ENCODE results near the gene FSIP1.

The FSIP1 gene

DNA sequence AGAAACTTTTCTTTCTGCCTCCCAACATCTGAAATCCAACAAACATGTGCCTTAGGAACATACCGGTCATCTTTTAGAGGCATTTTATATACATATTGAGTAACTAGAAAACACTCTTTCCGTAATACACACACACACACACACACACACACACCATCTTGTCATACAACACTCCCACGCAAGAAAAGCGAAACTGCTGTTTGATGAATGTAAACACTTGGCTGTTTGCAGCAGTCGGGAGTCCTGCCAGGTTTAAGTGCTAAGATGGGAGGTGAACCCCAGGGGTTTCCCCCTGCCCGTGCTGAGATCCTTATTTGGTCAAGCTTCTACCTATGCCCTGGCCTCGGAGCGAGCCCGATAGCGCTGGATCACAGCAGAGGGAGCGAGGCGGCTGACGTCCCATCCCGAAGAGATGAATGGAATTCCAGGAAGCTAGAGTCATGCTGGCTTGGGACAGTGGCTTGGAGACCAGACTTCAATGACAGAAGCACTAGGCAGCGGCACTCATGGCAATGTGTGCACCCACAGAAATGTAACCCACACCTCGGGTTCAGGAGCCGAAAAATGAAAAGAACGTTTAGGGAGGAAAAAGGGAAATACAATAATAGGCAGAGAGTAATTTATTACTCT lies 203.0 kb downstream of the FSIP1 start:
- no peak for DNase-seq

GRCh38 chr15:39578851-39579486 lies 203.7 kb downstream of the FSIP1 start:
- no peak for DNase-seq

GRCh38 chr15:39575180-39575579 lies 207.5 kb downstream of the FSIP1 start:
- DNase-seq: no peak

- DNase-seq: no peak
Measured at GRCh38 chr15:39574427-39574826, 208.2 kb downstream of the FSIP1 start.

DNA sequence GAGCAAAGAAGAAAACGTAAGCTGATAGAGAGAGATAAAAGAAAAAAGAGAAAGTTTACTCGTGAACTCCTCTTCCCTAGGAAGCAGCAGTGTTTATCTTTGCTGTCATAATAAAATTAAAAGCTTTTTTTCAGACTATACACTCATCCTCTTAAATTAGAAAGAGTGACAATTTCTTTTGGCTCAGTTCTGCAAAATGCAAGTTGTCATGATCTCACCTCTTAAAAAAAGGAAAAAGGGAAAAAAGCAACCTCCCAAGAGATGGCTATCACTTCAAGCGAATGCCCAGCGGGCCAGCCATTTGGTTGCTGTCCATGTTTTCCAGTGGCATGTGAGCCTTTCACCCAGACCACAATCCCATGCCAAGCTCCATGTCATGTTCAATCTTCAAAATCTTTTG lies 208.8 kb downstream of the FSIP1 start:
- DNase-seq: no peak

DNA sequence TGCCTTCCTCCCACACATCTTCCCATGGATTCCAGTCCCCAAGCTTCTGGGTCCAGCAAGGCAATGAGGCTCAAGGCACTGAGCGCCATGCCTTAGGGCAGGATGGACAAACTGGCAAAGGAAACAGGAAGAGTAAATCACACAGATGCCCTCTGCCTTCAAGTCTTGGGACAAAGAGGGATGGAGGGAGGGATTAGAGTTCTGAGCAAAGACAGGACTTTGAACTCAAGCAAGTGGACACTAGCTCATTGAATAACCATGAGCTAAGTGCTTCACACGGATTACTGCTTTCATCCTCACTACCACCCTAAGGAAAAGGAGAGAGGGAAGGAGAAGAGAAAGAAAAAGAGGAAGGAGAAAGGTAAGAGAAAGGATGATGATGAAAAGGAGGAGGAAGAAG lies 209.4 kb downstream of the FSIP1 start:
- no peak for DNase-seq

DNA sequence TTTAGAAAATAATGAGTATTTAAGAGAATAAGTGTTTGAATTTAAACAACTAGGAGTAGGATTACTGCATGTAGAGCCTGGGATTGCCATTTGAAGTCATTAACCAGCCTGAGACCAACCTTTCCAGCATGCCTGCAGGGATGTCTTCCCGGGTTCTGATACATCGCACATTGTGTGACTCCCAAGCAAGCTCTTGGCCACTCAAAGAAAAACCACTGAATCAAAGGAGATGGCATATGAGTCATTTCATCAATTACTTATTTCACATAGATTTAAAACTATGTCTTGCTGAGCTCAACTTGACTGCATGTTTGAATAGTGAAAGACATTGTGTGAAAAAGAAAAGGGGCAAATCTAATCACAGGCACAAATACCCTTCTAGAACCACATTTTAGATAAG lies 216.8 kb downstream of the FSIP1 start:
- no peak for DNase-seq

DNA sequence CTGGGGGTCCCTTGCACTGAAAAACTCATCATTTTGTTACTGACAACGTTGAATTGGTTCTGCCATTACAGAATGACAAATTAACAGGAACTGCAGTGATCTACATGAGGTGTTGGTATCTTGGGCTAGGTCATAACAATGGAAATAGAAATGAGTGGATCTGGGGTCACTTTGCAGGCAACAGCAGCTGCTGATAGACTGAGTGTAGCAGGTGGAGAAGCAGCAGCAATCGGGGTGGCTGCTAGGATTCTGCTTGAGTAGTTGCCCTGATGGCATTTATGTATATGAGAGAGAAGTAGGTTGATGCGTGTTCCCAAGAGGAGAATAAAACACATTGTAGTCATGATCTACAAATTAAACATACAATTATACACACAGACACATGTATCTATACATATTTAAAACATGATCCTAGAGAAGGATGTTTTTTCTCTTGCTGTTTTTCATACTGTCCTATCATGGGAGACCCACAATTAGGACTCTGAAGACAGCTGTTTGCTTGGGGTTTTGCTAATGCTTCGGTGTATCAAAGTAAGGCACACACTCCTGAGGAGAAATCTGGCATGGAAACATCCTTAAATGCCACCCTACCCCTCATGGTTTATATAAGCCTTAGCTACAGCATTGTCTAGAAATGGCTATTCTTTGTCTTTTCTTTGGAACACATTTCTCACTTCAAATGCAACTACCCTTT lies 217.5 kb downstream of the FSIP1 start:
- no peak for DNase-seq

DNA sequence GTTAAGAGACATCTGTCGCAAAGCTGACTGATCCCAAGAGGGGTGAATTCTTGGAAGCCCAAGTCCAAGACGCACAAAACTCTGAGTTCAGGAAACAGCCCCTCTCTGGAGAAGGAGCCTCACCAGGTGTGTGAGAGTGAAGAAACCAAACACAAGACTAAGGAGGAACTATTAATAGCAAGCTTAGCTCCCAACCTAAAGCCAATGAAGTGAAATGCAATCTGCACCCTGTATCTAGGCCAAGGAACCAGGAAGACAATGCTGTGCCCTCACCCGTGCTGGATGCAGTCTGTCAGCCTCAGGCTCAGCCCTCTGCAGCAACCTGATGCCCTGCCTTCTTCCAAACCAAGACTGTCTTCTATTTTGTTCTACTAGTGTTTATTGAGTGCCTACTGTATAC lies 224.2 kb downstream of the FSIP1 start:
- DNase-seq: no peak

DNA sequence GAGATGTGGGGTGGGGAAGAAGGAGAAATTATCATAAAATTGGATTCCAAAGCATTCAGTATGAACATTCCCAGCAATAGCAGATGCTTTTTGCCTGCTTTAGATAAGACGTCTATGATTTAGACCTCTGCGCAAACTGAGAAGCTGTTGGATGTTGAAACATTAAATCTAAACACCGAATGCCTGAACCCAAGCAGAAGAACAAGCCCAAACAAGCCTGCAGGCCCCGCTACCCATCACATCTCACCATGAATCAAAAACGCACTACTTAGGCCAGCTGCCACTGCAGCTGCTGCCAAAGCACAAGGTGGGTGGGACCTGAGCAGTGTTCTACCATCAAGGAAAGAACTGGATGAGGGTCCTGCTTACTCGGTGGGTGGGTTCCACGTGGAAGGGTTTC lies 226.2 kb downstream of the FSIP1 start:
- DNase-seq: no peak

GRCh38 chr15:39555885-39556284 lies 226.8 kb downstream of the FSIP1 start:
- DNase-seq: no peak

DNA sequence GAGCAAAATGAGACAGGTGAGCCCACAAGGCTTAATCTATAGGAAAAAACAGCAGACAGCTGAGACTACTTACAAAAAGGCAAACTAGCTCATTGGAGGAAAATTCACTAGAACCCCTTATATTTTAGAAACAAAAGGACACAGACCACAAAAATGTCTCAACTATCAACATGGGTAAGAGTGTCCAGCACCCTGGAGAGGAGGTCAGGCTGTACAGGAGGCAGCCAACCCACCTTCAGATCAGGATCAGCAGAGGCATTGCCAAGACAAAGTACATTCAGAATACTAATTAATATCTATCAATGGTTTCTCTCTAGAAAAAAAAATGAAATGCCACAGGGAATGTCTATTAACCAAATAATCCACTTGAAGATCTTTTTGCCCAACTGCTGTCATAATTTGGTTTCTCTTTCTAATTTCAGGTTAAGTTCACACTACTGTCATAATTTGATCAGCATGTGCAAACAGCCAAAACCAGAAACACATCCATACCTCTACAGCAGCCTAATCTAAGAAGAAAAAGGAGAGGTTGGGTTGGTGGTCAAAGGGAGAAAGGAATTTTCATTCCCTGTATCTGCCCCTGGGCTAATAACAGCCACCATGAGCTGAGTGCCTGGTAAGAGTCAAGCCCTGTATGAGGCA lies 227.8 kb downstream of the FSIP1 start:
- no peak for DNase-seq

DNA sequence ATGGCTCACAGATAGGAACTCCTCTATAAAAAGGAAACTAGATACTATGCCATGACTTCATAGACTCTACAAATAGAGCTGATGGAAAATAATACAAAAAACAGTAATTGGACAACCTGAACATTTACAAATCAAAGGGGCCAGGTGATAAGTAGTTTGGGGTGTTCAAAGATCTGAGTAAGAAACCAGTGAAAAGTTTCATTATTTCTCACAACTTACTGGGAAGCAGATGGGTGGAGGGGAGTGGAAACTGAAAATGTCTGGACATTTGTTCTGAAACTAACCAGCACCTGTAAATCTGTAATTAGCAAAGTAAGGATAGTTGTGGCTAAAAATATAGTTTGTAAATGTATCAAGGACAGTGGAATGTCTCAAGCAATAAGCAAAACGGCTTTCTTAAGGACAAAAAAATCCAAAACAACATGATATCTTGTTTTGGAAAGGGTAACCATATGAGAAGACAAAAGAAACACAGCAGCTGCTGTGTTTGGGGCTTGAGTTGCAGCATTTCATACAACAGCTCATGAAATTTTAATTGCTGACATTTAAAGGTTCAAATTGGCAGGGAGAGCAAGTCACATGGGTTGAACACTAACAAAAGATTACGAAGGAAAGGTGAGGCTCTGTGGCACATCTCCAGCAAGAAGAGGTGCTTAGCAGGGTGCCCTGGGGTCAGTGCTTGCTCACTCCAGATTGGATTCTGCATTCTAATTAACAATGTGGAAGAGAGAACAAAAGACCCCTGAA lies 228.5 kb downstream of the FSIP1 start:
- DNase-seq: peak; percentile 43

GRCh38 chr15:39552556-39552955 lies 230.1 kb downstream of the FSIP1 start:
- no peak for DNase-seq

- no peak for DNase-seq
Measured at GRCh38 chr15:39551476-39551875, 231.2 kb downstream of the FSIP1 start.
